Measurements from ENCODE around the gene ATXN7L1. TPM values are rescaled to one million over a fixed set of nuclear protein-coding genes. Genes with fewer than 3 reads are reported as not detected.

The ATXN7L1 gene
- total and polyA plus RNA-seq, 2 of the 13 experiments (the other 11 are each of a cell fraction or from before 2014, with no cell fraction given) = 4.1 to 7.8 TPM

DNA sequence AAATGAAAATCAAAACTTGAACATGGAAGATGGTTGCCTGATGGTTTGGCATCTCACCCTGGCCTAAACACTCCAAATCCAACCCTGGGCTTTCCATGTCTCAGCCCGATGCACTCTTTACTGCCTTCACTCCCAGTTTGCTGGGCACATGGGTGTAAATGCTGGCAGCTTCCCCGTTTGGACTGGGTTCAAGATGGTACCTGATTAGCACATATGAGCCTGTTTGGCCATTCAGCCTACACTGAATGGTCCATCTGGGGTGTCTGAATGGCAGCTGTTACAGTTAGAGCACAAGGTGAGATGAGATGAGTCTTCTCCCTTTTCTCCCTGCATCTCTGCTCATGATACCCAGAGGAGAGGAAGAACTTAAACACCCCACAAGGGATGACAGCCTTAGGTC is 37.1 kb downstream of the ATXN7L1 start:
- FAIRE-seq = no peak
- BruUV-seq (replicated peaks) = no TSS peak
- Histone ChIP-seq H3K4me3 (replicated peaks in 1 of 3; ENCODE audit: insufficient read depth in 1 of 3, low read depth in 2 of 3, low read length in 3 of 3) (no peak overlapping the region), H2AFZ (ENCODE audit: low read length) (no peak overlapping the region), H3K27me3 (ENCODE audit: control insufficient read depth in 1 of 2, insufficient read depth in 2 of 2, low read length in 2 of 2) (no peaks in the 10 kb centered on the region), H3K27ac (ENCODE audit: extremely low read length, insufficient read depth, low read length) (no peak overlapping the region), H3K9ac (ENCODE audit: insufficient read depth, low read depth, low read length) (no peak overlapping the region), H4K20me1 (ENCODE audit: insufficient read depth, low read length) (no peaks in the 10 kb centered on the region), H3K4me1 (ENCODE audit: insufficient read depth, low read length) (peaks cover 17% of the 10 kb centered on the region), H3K4me2 (ENCODE audit: low read depth, low read length) (no peak overlapping the region), H3K36me3 (replicated peaks in 1 of 2; ENCODE audit: control insufficient read depth in 1 of 2, insufficient read depth in 2 of 2, low read length in 2 of 2) (peaks cover 0 to 2% of the 10 kb centered on the region in 2 experiments; a peak in 2 of 5 replicates), H3K9me3 (ENCODE audit: low read length) (no peaks in the 10 kb centered on the region), H3K79me2 (ENCODE audit: insufficient read depth, low read length) (no peaks in the 10 kb centered on the region)
- in situ Hi-C loops (cut with HindIII; ENCODE audit: extremely low pct_ligation_motif_present, low pct_unique_long_range_greater_than_20kb) = no loop called here
- TF ChIP-seq KLF16 (CRISPR knock-in tag; IDR thresholded peaks at IDR 0.05) (no peak), ZNF816 (CRISPR knock-in tag; IDR thresholded peaks at IDR 0.05; ENCODE audit: borderline replicate concordance) (no peak), MIXL1 (CRISPR knock-in tag; IDR thresholded peaks at IDR 0.05) (no peak), GPBP1L1 (CRISPR knock-in tag; IDR thresholded peaks at IDR 0.05) (no peak), ZNF724P (CRISPR knock-in tag; IDR thresholded peaks at IDR 0.05; ENCODE audit: borderline replicate concordance) (no peak), ZNF34 (CRISPR knock-in tag; IDR thresholded peaks at IDR 0.05; ENCODE audit: borderline replicate concordance) (no peak), TAF15 (IDR thresholded peaks at IDR 0.05; ENCODE audit: low read depth, low read length, poor library complexity, severe bottlenecking) (no peak), TOE1 (CRISPR knock-in tag; IDR thresholded peaks at IDR 0.05) (no peak), ZNF781 (CRISPR knock-in tag; IDR thresholded peaks at IDR 0.05; ENCODE audit: borderline replicate concordance, not compliant biosample characterization) (no peak), ZNF292 (CRISPR knock-in tag; IDR thresholded peaks at IDR 0.05; ENCODE audit: borderline replicate concordance, low read depth) (no peak), KLF11 (CRISPR knock-in tag; IDR thresholded peaks at IDR 0.05) (no peak), SALL1 (CRISPR knock-in tag; IDR thresholded peaks at IDR 0.05) (no peak), ZNF484 (CRISPR knock-in tag; IDR thresholded peaks at IDR 0.05; ENCODE audit: borderline replicate concordance, low read depth) (no peak)
- DNase-seq (ENCODE audit: low spot score) = no peak
- WGBS (ENCODE audit: low lambda C conversion rate) = 84% methylated on average over 2 of the region's 2 CpGs
- POLR2A ChIA-PET = no interaction called here
- ATAC-seq = no peak
- intact Hi-C loops (cut with micrococcal nuclease; ENCODE audit: unreplicated experiment) = no loop called here
- CTCF ChIA-PET (ENCODE audit: low intra/inter-chr PET ratio, low total read pairs) = no interaction called here
